HepG2 (cell line): ENCODE data around the gene ITGB2. TPM values are rescaled to one million over a fixed set of nuclear protein-coding genes. Genes with fewer than 3 reads are reported as not detected.

Experiments
- AGO1 ChIP-seq: fragments of 200-400 bp; formaldehyde crosslinking; IDR thresholded peaks from 2 replicates; pipeline ENCODE4 v1.6.1; 2017; ENCODE audit warnings: mild to moderate bottlenecking, low read depth, low read length, moderate library complexity; ENCODE audit not compliant: poor library complexity, severe bottlenecking
- ASH2L ChIP-seq: fragments of 300-600, 200-600 bp; sonication (generic); IDR thresholded peaks from 2 replicates; pipeline ENCODE4 v1.7.0; 2017; ENCODE audit warnings: low read depth, mild to moderate bottlenecking, moderate library complexity, mixed read lengths, low read length; ENCODE audit not compliant: insufficient read length
- ATF7-NPFF ChIP-seq: sonication (generic); formaldehyde crosslinking; IDR thresholded peaks from 2 replicates; pipeline ENCODE4 v1.8.1; 2023; ENCODE audit warnings: mild to moderate bottlenecking, low read depth, missing genetic modification reagents, moderate library complexity
- ESRRA ChIP-seq: sonication (generic); formaldehyde crosslinking; IDR thresholded peaks from 2 replicates; pipeline ENCODE4 v1.5.1; 2020; ENCODE audit warnings: mild to moderate bottlenecking, low read depth, missing genetic modification reagents
- MAFF ChIP-seq: IDR thresholded peaks from 2 replicates; pipeline ENCODE4 v1.6.1; 2011; ENCODE audit warnings: low read depth, low read length, improper control_type of control experiment
- MXD3 ChIP-seq: IDR thresholded peaks from 2 replicates; pipeline ENCODE4 v1.6.1; 2016; ENCODE audit warnings: mild to moderate bottlenecking, missing biosample characterization, missing genetic modification reagents
- PAXIP1 ChIP-seq: sonication (generic); formaldehyde crosslinking; conservative IDR thresholded peaks from 2 replicates; pipeline ENCODE4 v1.4.0; 2020; ENCODE audit warnings: mild to moderate bottlenecking, missing genetic modification reagents, moderate library complexity
- POGZ ChIP-seq: sonication (generic); formaldehyde crosslinking; IDR thresholded peaks from 2 replicates; pipeline ENCODE4 v1.4.0; 2020; ENCODE audit warnings: mild to moderate bottlenecking, missing genetic modification reagents
- RBM22 ChIP-seq: fragments of 200-400 bp; formaldehyde crosslinking; optimal IDR thresholded peaks from 2 replicates; pipeline ENCODE3; 2017; ENCODE audit warnings: mild to moderate bottlenecking, low read length, moderate library complexity
- RCOR2 ChIP-seq: IDR thresholded peaks from 2 replicates; pipeline ENCODE4 v1.6.1; 2016; ENCODE audit warnings: missing biosample characterization, missing genetic modification reagents
- SMAD9 ChIP-seq: sonication (generic); formaldehyde crosslinking; IDR thresholded peaks from 2 replicates; pipeline ENCODE4 v1.5.1; 2020; ENCODE audit warnings: mild to moderate bottlenecking, missing genetic modification reagents
- ZNF251 ChIP-seq: sonication (generic); formaldehyde crosslinking; IDR thresholded peaks from 2 replicates; pipeline ENCODE4 v1.9.0; 2021; ENCODE audit warnings: mild to moderate bottlenecking, missing genetic modification reagents
- ZNF382 ChIP-seq: sonication (generic); formaldehyde crosslinking; IDR thresholded peaks from 2 replicates; pipeline ENCODE4 v1.5.0; 2020; ENCODE audit warnings: missing genetic modification reagents, mild to moderate bottlenecking, borderline replicate concordance
- ZNF619 ChIP-seq: sonication (generic); formaldehyde crosslinking; IDR thresholded peaks from 2 replicates; pipeline ENCODE4 v1.4.0; 2020; ENCODE audit warnings: mild to moderate bottlenecking, missing genetic modification reagents
- polyA plus RNA-seq, 8 experiments: library from polyadenylated mRNA; depleted of rRNA in 3 of 8; stranded (reverse) in 7 of 8; unstranded in 1 of 8; fragments of >200 nt; fragmentation: Illumina TruSeq in 4 of 8; extraction: Trizol in 4 of 8; gene quantifications; 2 replicates each; pipeline versions ENCODE4 v1.2.1 to v1.2.3, GENCODE V29; 2011 to 2016; ENCODE audit warnings: low read depth in 4 of 8, missing spikeins in 1 of 8, mixed read lengths in 1 of 8; ENCODE audit not compliant: insufficient read depth in 1 of 8
- total RNA-seq, 5 experiments: library from RNA; depleted of rRNA; stranded (reverse); fragments of >200 nt; fragmentation: Illumina TruSeq; extraction: Trizol; gene quantifications; 2 replicates each; pipeline ENCODE4 v1.2.3, GENCODE V29; 2016; ENCODE audit warnings: low read depth in 1 of 5
- TF ChIP-seq, protein P1 (sequence below): sonication (generic); formaldehyde crosslinking; IDR thresholded peaks from 2 replicates; pipeline ENCODE4 v1.4.0; 2020; ENCODE audit warnings: missing genetic modification reagents, mild to moderate bottlenecking, borderline replicate concordance
- TF ChIP-seq, protein P2 (sequence below): sonication (generic); formaldehyde crosslinking; IDR thresholded peaks from 2 replicates; pipeline ENCODE4 v1.5.0; 2020; ENCODE audit warnings: mild to moderate bottlenecking, missing genetic modification reagents
- TF ChIP-seq, protein P3 (sequence below): sonication (generic); formaldehyde crosslinking; IDR thresholded peaks from 2 replicates; pipeline ENCODE4 v1.4.0; 2020; ENCODE audit warnings: missing genetic modification reagents

The ITGB2 gene
- total and polyA plus RNA-seq, 2 of the 13 experiments (the other 11 are each of a cell fraction or from before 2014, with no cell fraction given): 4.2 to 18.0 TPM

- TF ChIP-seq, protein P1, sequence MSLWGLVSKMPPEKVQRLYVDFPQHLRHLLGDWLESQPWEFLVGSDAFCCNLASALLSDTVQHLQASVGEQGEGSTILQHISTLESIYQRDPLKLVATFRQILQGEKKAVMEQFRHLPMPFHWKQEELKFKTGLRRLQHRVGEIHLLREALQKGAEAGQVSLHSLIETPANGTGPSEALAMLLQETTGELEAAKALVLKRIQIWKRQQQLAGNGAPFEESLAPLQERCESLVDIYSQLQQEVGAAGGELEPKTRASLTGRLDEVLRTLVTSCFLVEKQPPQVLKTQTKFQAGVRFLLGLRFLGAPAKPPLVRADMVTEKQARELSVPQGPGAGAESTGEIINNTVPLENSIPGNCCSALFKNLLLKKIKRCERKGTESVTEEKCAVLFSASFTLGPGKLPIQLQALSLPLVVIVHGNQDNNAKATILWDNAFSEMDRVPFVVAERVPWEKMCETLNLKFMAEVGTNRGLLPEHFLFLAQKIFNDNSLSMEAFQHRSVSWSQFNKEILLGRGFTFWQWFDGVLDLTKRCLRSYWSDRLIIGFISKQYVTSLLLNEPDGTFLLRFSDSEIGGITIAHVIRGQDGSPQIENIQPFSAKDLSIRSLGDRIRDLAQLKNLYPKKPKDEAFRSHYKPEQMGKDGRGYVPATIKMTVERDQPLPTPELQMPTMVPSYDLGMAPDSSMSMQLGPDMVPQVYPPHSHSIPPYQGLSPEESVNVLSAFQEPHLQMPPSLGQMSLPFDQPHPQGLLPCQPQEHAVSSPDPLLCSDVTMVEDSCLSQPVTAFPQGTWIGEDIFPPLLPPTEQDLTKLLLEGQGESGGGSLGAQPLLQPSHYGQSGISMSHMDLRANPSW (CRISPR knock-in tag): no peak
- TF ChIP-seq, protein P2, sequence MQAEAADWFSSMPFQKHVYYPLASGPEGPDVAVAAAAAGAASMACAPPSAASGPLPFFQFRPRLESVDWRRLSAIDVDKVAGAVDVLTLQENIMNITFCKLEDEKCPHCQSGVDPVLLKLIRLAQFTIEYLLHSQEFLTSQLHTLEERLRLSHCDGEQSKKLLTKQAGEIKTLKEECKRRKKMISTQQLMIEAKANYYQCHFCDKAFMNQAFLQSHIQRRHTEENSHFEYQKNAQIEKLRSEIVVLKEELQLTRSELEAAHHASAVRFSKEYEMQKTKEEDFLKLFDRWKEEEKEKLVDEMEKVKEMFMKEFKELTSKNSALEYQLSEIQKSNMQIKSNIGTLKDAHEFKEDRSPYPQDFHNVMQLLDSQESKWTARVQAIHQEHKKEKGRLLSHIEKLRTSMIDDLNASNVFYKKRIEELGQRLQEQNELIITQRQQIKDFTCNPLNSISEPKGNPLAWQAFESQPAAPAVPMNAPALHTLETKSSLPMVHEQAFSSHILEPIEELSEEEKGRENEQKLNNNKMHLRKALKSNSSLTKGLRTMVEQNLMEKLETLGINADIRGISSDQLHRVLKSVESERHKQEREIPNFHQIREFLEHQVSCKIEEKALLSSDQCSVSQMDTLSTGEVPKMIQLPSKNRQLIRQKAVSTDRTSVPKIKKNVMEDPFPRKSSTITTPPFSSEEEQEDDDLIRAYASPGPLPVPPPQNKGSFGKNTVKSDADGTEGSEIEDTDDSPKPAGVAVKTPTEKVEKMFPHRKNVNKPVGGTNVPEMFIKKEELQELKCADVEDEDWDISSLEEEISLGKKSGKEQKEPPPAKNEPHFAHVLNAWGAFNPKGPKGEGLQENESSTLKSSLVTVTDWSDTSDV (CRISPR knock-in tag): no peak
- TF ChIP-seq AGO1 (no peak), ESRRA (CRISPR knock-in tag) (peak; percentile 61; the same call in 1 of the 2 replicates), MXD3 (CRISPR knock-in tag) (no peak), RBM22 (no peak), POGZ (no peak), PAXIP1 (peak; percentile 25; the same call in 1 of the 2 replicates), ATF7-NPFF (CRISPR knock-in tag) (peak; percentile 64; the same call in 1 of the 2 replicates), ASH2L (no peak), RCOR2 (CRISPR knock-in tag) (no peak), ZNF382 (CRISPR knock-in tag) (no peak), ZNF251 (CRISPR knock-in tag) (no peak), ZNF619 (CRISPR knock-in tag) (peak; percentile 85; the same call in 1 of the 2 replicates), SMAD9 (no peak), MAFF (no peak)
- TF ChIP-seq, protein P3, sequence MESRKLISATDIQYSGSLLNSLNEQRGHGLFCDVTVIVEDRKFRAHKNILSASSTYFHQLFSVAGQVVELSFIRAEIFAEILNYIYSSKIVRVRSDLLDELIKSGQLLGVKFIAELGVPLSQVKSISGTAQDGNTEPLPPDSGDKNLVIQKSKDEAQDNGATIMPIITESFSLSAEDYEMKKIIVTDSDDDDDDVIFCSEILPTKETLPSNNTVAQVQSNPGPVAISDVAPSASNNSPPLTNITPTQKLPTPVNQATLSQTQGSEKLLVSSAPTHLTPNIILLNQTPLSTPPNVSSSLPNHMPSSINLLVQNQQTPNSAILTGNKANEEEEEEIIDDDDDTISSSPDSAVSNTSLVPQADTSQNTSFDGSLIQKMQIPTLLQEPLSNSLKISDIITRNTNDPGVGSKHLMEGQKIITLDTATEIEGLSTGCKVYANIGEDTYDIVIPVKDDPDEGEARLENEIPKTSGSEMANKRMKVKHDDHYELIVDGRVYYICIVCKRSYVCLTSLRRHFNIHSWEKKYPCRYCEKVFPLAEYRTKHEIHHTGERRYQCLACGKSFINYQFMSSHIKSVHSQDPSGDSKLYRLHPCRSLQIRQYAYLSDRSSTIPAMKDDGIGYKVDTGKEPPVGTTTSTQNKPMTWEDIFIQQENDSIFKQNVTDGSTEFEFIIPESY: 0 out of 2 replicates have a peak, but pooled peaks have one; percentile 4
Measured at GRCh38 chr21:44887807-44888580, 32.7 kb downstream of the ITGB2 start (continued).
